GM19324 (cell line): Measurements from ENCODE around the gene VWA3A.
"Not testable (repeated sequence)": the region's sequence is repeated elsewhere in the genome, so short reads cannot be mapped to it uniquely, and the experiment has no call there.

ENCODE experiments used
- ATAC-seq: cut with Tn5 transposase; IDR thresholded peaks from one replicate; pipeline ENCODE4 v1.9.1; 2021; ENCODE audit warnings: mild to moderate bottlenecking, moderate library complexity; ENCODE audit not compliant: unreplicated experiment, low FRiP score

VWA3A gene, protein sequence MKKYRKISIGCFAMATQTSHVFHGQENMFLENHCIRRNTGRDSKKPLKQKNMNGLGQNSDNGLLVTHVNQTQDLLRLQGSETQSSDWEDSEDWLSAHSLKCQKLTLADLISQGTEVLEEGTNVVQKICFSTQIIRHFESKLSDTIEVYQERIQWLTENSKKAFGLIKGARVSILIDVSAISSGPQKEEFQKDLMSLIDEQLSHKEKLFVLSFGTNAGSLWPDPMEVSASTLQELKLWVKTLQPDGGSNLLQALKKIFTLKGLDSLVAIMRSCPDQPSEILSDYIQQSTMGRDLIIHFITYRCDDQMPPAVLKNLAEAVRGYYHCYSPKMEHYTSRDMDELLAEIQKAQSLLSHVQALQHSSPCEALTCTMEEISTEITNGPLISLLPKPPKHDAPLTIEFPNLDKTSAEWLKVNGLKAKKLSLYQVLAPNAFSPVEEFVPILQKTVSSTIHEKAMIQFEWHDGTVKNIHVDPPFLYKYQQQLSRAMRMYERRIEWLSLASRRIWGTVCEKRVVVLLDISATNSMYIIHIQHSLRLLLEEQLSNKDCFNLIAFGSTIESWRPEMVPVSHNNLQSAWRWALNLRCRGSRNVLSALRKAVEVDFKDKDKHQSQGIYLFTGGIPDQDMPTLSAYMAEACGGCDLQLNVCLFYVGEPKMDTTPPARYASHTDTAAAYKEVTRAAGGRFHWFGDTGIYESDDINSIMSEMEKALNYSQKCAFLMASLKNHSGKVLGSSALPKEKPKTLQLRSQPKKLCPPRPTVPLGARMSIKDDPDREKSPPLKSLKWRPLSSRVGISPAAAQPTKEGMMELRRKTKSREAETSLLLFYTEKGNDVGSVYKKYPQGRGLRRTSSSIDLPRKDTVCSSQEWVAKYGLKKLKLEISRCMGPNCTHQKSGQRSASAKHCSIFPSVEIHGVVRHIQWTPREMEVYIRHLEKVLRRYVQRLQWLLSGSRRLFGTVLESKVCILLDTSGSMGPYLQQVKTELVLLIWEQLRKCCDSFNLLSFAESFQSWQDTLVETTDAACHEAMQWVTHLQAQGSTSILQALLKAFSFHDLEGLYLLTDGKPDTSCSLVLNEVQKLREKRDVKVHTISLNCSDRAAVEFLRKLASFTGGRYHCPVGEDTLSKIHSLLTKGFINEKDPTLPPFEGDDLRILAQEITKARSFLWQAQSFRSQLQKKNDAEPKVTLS

GRCh38 chr16:22092143-22092933, at the start of gene VWA3A:
Gene VWA3A, plus strand, starts transcription at chr16:22092541. Its CDS starts 97 bp downstream, at chr16:22092638.
- no peak for ATAC-seq

GRCh38 chr16:22043882-22044281, 48.5 kb upstream of the VWA3A start:
- not testable (repeated sequence) for ATAC-seq

GRCh38 chr16:22045888-22046287, 46.5 kb upstream of the VWA3A start:
- not testable (repeated sequence) for ATAC-seq

GRCh38 chr16:22050963-22051362, 41.4 kb upstream of the VWA3A start:
- ATAC-seq = no peak

DNA sequence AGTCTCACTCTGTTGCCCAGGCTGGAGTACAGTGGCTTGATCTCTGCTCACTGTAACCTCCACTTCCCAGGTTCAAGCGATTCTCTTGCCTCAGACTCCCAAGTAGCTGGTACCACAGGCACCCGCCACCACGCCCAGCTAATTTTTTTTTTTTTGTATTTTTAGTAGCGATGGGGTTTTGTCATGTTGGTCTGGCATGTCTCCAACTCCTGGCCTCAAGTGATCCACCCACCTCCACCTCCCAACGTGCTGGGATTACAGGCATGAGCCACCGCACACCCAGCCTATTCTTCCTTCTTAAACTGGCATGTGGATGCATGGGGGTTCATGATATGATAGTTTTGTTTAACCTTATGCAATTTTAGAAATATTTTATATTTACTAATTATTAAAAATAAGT, 39.4 kb upstream of the VWA3A start:
- no peak for ATAC-seq

DNA sequence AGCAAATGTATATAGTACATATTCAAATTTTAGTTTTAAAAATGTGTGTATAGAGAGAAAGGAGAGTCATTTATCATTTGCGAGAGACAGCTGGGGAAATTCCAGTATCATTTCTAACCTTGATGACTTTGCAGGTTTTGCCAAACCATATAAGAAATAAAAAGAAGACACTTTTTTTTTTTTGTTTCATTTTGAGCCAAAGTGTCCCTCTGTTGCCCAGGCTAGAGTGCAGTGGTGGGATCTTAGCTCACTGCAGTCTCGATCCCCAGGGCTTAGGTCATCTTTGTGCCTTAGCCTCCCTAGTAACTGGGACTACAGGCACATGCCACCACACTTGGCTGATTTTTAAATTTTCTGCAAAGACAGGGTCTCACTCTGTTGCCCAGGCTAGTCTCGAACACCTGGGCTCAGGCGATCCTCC, 38.4 kb upstream of the VWA3A start:
- ATAC-seq = no peak

- ATAC-seq = no peak
Measured at GRCh38 chr16:22054847-22055590, 37.3 kb upstream of the VWA3A start.

DNA sequence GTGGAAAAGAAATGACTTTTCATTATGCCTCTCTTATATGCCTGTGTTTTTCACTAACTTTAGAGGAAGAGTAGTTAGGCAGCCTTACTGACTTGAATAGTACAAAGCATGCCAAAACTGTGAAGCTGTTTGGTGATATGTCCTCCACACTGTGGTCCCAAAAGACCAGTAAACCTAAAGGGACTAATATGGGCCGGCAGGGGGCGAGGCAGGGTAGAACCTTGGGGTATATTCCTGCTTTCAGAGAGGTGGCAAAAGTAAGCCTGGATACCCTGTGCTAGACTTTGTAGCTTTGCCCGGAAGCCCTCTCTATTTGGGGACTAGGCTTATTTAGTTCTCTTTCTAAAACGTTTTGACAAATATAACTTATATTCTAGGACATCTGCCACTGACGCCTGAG, 36.5 kb upstream of the VWA3A start:
- ATAC-seq = no peak

DNA sequence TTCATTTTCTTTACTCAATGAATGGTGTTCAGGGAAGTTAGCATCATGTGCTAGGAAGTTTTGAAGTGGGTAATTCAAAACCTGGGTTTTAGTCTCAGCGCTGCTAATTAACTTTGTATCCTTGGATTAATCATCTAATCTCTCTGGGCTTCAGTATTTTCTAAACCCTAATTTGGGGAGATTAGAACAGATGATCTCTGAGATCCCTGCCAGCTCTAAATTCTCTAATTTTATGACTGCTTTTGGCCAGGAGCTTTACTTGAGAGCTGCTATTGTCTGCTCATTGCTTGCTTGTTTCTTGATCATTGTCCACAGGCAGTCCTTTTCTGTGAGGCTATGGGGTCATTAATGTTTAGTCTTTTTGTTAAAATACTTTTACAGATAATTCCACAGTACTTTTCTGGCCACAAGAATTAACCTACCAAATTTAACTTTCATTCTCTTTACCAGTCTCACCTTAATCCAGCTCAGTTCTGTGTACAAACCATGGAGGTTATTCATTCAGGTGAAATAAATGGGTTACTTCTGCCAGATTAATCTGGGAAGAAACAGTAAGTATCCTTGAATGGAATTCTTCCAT, 28.4 kb upstream of the VWA3A start:
- no peak for ATAC-seq

- ATAC-seq = no peak
Measured at GRCh38 chr16:22065252-22065651, 27.1 kb upstream of the VWA3A start.

DNA sequence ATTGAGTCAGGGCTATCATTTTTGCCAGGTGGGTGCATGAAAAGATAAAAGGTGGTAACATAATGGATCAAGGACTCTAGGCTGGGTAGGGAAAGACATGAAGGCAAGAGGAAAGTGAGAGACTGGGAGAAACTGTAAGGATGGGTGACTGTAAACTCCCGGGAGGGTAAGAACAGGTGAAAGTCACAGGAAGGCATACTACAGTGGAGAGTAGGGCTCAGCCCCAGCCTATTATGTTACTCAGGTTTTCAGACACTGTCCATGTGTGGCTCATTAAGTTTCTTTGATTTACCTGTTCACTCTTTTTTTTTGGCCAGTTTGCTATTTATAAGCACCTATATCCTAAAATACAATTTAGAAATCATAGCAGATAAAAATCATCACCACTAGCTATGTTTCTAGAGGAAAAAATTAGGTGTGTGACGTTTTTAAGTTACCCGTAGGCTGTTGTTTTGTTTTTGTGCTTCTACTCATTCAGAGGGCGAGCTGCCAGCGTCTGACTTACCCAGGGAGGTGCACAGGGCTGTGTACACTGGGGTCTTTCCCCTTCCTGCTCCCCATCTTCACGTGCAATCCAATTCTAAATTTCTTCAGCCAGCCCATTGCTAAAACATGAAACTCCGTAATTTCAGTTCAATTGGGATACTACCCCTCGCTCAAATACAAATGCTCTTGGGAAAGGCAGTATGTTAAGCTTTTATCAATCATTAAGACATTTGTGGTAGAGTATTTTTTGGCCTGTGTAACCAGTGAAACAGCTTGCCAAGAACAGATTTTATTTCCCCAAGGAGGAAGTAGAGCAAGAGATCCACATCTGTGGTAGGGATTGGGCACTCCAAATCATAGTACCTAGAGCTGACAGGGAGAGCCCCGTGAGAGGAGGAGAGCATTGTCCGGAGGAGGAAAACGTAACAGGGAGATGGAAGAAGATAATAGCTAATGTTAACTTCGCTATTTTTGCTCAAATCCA, 21.7 kb upstream of the VWA3A start:
- no peak for ATAC-seq

DNA sequence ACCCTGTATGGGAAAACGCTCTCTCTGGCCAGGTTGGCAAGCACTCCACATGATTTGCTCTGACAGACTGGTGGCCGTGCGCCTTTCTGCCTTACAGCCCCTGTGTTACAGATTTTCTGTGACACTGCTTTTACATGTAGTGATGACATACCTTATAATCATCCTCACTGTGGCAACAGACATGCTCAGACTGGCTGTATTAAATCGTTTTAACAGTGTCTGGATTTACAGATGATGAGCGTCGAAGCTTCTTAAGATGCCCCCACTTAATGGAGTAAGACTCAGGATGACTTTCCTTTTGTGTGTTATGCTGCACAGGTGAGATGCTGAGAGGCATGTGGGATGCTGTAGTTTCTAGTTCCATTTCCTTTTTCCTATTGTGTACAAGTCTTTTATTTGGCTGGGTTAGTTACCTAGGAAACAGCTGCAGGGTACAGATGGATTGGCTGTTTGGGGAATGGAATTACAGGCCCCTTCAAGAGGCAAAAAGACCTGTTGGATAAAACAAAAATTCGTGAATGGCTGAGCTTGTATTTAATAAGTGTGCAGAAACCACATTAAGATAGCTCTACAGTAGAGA, 20.9 kb upstream of the VWA3A start:
- no peak for ATAC-seq

GRCh38 chr16:22073350-22073749, 19.0 kb upstream of the VWA3A start:
- no peak for ATAC-seq

GRCh38 chr16:22075043-22075757, 17.1 kb upstream of the VWA3A start:
- ATAC-seq = no peak

DNA sequence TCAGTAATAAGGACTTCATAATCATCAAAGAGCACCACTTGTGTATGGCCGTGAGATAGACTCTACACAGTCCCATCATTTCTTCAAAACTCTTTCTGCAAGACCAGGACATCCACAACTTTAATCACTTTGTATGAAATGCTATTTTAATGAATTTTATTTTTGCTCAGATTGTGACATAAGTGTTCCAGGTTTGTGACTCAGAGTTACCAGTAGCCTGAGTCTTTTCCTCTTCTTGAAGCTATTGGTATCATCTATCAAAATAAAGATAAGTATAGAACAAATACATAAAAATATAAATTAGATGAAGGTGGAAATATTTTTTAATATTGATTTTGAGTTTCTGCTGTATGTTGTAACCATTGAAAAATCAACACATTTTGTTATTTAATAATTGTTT, 16.6 kb upstream of the VWA3A start:
- no peak for ATAC-seq

DNA sequence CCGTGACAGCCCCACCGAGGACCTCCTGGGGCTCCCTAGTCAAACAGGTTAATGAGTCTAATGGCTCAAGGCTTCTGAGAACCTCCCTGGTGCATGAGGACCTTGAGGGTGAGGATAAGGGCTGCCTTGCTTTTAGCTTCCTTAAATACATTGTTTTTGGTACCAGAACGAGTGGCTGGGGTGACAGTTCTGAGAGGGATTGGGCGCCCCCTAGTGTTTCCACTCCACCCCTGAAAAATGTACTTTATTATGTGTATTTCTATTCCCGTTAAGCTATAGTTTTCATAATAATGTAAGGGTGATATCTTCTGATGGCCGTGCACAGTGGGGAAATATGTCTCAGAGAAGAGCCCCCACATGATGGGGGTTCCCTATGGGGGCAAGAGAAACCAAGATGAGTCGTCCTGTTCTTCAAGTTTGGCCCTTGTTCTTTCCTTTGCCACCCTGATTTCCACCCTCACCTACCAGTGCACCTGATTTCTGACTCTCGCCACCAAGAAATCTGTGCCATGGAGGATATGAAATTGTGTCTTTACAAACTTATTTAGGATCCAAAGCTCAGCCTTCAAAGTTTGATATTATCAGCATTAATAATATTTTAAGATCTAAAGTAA, 14.5 kb upstream of the VWA3A start:
- ATAC-seq = no peak

DNA sequence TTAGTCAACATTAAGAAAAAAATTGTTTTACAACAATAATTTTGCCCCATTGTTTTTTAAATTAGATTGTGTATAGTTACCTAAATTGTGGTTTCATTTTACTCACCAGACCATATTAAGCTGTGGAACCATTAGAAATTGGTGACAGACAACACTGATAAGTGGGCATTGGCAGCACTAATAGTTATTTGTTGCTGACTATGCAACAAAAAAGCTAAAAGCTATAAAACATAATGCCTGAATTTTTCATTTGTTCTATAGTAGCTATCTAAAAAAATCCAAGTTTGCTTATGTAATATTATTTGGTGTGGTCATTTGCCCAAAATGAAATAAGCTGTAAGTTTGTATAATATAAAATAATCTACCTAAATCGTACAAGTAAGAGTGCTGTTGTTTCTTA, 13.7 kb upstream of the VWA3A start:
- ATAC-seq = no peak
